ENCODE data around the gene NAA15. TPM values are rescaled to one million over a fixed set of nuclear protein-coding genes. Genes with fewer than 3 reads are reported as not detected.

Gene NAA15
- total RNA-seq, 3 donors from 2014 or later = 28.2 to 47.4 (median 33.2) TPM

DNA sequence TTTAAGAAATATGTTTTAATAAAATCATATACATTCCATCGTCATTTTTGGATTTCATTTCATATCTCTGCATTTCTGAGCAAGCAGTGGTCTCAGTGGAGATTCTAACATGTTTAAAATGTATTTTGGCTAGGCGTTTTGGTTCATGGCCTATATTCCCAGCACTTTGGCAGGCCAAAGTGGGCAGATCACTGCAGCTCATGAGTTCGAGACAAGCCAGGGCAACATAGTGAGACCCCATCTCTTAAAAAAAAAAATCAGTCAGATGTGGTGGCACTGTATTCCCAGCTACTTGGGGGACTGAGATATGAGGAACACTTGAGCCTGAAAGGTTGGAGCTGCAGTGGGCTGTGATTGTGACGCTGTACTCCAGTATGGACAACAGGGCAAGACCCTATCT lies 85.1 kb downstream of the NAA15 start:
- Histone ChIP-seq H3K9me3 (no peaks in the 10 kb centered on the region), H3K4me1 (ENCODE audit: low read depth) (no peaks in the 10 kb centered on the region), H3K36me3 (ENCODE audit: low read depth) (no peaks in the 10 kb centered on the region), H3K4me3 (no peak overlapping the region)
- TF ChIP-seq, protein P1, sequence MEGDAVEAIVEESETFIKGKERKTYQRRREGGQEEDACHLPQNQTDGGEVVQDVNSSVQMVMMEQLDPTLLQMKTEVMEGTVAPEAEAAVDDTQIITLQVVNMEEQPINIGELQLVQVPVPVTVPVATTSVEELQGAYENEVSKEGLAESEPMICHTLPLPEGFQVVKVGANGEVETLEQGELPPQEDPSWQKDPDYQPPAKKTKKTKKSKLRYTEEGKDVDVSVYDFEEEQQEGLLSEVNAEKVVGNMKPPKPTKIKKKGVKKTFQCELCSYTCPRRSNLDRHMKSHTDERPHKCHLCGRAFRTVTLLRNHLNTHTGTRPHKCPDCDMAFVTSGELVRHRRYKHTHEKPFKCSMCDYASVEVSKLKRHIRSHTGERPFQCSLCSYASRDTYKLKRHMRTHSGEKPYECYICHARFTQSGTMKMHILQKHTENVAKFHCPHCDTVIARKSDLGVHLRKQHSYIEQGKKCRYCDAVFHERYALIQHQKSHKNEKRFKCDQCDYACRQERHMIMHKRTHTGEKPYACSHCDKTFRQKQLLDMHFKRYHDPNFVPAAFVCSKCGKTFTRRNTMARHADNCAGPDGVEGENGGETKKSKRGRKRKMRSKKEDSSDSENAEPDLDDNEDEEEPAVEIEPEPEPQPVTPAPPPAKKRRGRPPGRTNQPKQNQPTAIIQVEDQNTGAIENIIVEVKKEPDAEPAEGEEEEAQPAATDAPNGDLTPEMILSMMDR (IDR thresholded peaks at IDR 0.05) = no peak
- intact Hi-C loops (cut with DNase I, micrococcal nuclease) = no loop called here
- DNase-seq (no peak), ATAC-seq (no peak)

DNA sequence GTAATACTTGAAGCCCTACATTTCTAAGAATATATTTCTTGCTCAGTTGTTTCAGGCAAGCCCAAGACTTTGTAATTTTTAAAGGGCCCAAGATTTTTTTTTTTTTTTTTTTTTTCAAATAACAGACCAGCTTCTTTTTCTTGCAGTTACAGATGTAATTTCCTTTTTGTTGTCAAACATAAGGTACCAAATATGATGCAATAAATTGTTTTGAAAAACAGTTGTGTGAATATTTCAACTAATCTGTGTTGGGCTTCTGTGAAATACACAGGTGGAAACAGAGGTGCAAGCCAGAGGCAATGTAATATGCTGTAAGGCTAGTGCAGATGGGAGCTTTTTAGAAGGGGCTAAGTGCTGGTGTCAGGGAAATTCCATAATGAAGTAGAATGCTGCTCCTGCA lies 87.8 kb downstream of the NAA15 start:
- no peak for DNase-seq
- intact Hi-C loops (cut with DNase I, micrococcal nuclease) = no loop called here
- H3K4me3 ChIP-seq = no peak overlapping the region
- no peaks in the 10 kb centered on the region for H3K9me3 ChIP-seq
- no peak for ATAC-seq
- no peaks in the 10 kb centered on the region for H3K36me3 ChIP-seq (ENCODE audit: low read depth)
- H3K4me1 ChIP-seq (ENCODE audit: low read depth) = no peaks in the 10 kb centered on the region
- TF ChIP-seq, protein P1 (IDR thresholded peaks at IDR 0.05) = no peak

DNA sequence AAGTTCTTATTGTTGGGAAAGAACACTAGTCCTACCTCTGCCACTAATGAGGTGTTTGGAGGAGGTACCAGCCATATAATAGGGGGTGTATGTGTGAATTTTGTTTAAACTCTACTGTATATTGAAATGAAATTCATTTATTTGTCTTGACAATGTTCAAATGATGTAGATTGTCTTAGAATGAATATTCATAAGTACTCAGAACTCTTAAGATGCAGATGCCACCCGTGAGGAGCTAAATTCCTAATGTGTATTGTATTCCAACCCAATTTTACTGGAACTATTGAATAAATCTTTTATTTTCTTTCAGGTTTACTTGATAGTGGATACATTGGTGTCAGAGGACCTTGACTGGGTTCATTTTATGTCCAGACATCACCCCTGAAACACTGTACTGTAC lies 88.7 kb downstream of the NAA15 start:
- TF ChIP-seq, protein P1 (IDR thresholded peaks at IDR 0.05) = no peak
- Histone ChIP-seq H3K4me3 (no peak overlapping the region), H3K4me1 (ENCODE audit: low read depth) (no peaks in the 10 kb centered on the region), H3K9me3 (no peaks in the 10 kb centered on the region), H3K36me3 (ENCODE audit: low read depth) (no peaks in the 10 kb centered on the region)
- intact Hi-C loops (cut with DNase I, micrococcal nuclease) = no loop called here
- ATAC-seq (no peak), DNase-seq (no peak)

DNA sequence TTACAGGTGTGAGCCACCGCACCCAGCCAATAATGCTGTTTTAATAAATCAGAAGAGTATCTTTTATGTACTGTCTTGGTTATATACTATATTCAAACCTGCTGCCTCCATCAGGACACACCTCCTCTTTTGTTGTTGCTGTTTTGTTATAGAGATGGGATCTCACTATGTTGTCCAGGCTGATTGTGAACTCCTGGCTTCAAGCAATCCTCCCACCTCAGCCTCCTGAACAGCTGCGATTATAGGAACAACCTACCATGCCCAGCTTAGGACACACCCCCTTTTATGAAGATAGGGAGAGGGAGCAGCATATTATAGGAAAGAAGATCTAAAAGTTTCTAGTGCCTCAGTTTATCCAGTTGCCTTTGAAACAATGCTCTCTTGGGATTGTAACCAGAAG lies 90.4 kb downstream of the NAA15 start:
- H3K36me3 ChIP-seq (ENCODE audit: low read depth) = no peaks in the 10 kb centered on the region
- TF ChIP-seq, protein P1 (IDR thresholded peaks at IDR 0.05) = no peak
- intact Hi-C loops (cut with DNase I, micrococcal nuclease) = no loop called here
- no peak for ATAC-seq
- no peaks in the 10 kb centered on the region for H3K9me3 ChIP-seq
- DNase-seq = no peak
- no peaks in the 10 kb centered on the region for H3K4me1 ChIP-seq (ENCODE audit: low read depth)
- no peak overlapping the region for H3K4me3 ChIP-seq

DNA sequence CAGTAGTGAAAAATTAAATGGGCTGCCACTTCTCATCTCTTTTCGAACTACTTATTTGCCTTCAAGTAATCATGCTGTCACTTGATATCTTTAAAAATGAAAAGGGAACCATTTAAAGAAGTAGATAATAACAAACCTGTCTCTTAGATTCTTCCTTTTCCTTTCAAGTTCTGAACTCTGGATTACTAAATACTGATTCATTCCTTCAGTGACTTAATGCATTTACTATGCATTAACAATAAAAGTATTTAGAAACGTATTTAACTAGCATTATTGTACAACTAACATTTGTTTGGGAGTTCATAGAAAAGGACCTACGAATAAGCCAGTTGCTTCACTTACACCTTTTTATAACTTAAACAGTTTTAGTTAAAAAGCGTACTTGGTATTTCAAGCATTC lies 91.5 kb downstream of the NAA15 start:
- TF ChIP-seq, protein P1 (IDR thresholded peaks at IDR 0.05) = no peak
- H3K36me3 ChIP-seq (ENCODE audit: low read depth) = no peaks in the 10 kb centered on the region
- H3K4me1 ChIP-seq (ENCODE audit: low read depth) = no peaks in the 10 kb centered on the region
- no peak overlapping the region for H3K4me3 ChIP-seq
- no peak for ATAC-seq
- H3K9me3 ChIP-seq = no peaks in the 10 kb centered on the region
- DNase-seq = no peak
- intact Hi-C loops (cut with DNase I, micrococcal nuclease) = no loop called here

DNA sequence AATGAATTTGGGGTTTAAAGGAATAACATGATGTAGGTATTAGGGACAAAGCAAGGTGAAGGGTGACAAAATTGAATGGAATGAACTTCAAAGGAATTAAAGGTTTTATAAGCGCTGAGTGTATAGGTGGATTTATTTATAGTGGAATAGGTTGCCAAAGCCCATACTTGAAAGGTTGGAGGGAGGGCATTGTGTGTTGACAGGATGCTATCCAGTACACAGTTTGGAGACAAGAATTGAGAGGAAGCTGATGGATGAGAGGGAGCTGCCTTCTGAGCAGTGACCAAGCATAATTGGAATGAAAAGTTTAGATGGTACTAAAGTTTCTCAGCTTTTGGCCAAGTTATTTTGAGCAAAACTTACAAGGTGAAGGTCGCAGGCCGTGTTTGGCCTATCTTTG lies 100.1 kb downstream of the NAA15 start:
- Histone ChIP-seq H3K4me1 (ENCODE audit: low read depth) (no peaks in the 10 kb centered on the region), H3K4me3 (no peak overlapping the region), H3K36me3 (ENCODE audit: low read depth) (no peaks in the 10 kb centered on the region), H3K9me3 (no peaks in the 10 kb centered on the region)
- intact Hi-C loops (cut with DNase I, micrococcal nuclease) = no loop called here
- TF ChIP-seq, protein P1 (IDR thresholded peaks at IDR 0.05) = no peak
- ATAC-seq = no peak
- no peak for DNase-seq

Measured in mucosa of descending colon (tissue), 3 donors.